AG04450 (cell line): ENCODE results near the gene CFDP1. TPM values are rescaled to one million over a fixed set of nuclear protein-coding genes. Genes with fewer than 3 reads are reported as not detected.
"Not testable (repeated sequence)": the region's sequence is repeated elsewhere in the genome, so short reads cannot be mapped to it uniquely, and the experiment has no call there.

ENCODE experiments used
- CTCF ChIA-PET: fragments of 300-600, 350-600 bp; formaldehyde crosslinking; extraction: SDS; loops from one replicate; lab custom pipeline; 2022; ENCODE audit warnings: antibody characterized with exemption, inconsistent platforms; lab: Charles Lee
- POLR2A ChIA-PET: fragments of 350-600 bp; formaldehyde crosslinking; extraction: SDS; loops from one replicate; lab custom pipeline; 2021; ENCODE audit warnings: antibody characterized with exemption, inconsistent platforms; lab: Yijun Ruan, JAX
- DNase-seq: peaks from one replicate; pipeline ENCODE4 v3.0.0-alpha.2; 2011; ENCODE audit warnings: low read depth, low spot score
- H3K27ac ChIP-seq: one replicate; pipeline ENCODE4 v1.5.1; 2012; ENCODE audit warnings: low read depth, low read length, control low read depth
- H3K27me3 ChIP-seq: one replicate; pipeline ENCODE4 v1.6.0; 2012; ENCODE audit warnings: low read length; ENCODE audit not compliant: control insufficient read depth, insufficient read depth
- H3K4me3 ChIP-seq: 2 replicates; pipeline ENCODE4 v1.5.1; 2011; ENCODE audit warnings: mild to moderate bottlenecking, low read depth, low read length, control low read depth
- H3K9me3 ChIP-seq: 2 replicates; pipeline ENCODE4 v1.5.1; 2012; ENCODE audit warnings: low read length; ENCODE audit not compliant: control insufficient read depth, insufficient read depth
- polyA plus RNA-seq: library from polyadenylated mRNA; depleted of rRNA; stranded (reverse); fragments of >200 nt; gene quantifications from 2 replicates; pipeline ENCODE4 v1.2.3, GENCODE V29; 2011
- TF ChIP-seq, protein P1 (sequence below): IDR thresholded peaks from 2 replicates; pipeline ENCODE4 v1.5.1; 2011; ENCODE audit warnings: low read depth, low read length, control low read depth, inconsistent platforms

CFDP1 gene
- polyA plus RNA-seq, 1 experiment = 81.6 TPM

DNA sequence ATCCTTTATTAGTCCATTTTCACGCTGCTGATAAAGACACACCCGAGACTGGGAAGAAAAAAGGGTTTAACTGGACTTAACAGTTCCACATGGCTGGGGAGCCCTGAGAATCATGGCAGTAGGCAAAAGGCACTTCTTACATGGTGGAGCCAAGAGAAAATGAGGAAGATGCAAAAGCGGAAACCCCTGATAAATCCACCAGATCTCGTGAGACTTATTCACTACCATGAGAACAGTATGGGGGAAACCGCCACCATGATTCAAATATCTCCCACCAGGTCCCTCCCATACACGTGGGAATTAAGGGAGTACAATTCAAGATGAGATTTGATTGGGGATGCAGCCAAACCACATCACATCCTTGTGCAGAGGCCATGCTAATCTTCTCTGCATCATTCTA lies 146.9 kb downstream of the CFDP1 start:
- ChIA-PET CTCF (no interaction called here), POLR2A (interaction anchor here (0.6 kb wide), 2 partner anchors 31 to 82 kb away, joined by 5 read pairs; no protein-coding TSS in a partner anchor)
- no peaks in the 10 kb centered on the region for H3K27me3 ChIP-seq
- no peak overlapping the region for H3K27ac ChIP-seq
- TF ChIP-seq, protein P1, sequence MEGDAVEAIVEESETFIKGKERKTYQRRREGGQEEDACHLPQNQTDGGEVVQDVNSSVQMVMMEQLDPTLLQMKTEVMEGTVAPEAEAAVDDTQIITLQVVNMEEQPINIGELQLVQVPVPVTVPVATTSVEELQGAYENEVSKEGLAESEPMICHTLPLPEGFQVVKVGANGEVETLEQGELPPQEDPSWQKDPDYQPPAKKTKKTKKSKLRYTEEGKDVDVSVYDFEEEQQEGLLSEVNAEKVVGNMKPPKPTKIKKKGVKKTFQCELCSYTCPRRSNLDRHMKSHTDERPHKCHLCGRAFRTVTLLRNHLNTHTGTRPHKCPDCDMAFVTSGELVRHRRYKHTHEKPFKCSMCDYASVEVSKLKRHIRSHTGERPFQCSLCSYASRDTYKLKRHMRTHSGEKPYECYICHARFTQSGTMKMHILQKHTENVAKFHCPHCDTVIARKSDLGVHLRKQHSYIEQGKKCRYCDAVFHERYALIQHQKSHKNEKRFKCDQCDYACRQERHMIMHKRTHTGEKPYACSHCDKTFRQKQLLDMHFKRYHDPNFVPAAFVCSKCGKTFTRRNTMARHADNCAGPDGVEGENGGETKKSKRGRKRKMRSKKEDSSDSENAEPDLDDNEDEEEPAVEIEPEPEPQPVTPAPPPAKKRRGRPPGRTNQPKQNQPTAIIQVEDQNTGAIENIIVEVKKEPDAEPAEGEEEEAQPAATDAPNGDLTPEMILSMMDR = no peak
- DNase-seq = no peak
- no peaks in the 10 kb centered on the region; the same call in 1 of the 2 replicates for H3K9me3 ChIP-seq
- no peak overlapping the region for H3K4me3 ChIP-seq

DNA sequence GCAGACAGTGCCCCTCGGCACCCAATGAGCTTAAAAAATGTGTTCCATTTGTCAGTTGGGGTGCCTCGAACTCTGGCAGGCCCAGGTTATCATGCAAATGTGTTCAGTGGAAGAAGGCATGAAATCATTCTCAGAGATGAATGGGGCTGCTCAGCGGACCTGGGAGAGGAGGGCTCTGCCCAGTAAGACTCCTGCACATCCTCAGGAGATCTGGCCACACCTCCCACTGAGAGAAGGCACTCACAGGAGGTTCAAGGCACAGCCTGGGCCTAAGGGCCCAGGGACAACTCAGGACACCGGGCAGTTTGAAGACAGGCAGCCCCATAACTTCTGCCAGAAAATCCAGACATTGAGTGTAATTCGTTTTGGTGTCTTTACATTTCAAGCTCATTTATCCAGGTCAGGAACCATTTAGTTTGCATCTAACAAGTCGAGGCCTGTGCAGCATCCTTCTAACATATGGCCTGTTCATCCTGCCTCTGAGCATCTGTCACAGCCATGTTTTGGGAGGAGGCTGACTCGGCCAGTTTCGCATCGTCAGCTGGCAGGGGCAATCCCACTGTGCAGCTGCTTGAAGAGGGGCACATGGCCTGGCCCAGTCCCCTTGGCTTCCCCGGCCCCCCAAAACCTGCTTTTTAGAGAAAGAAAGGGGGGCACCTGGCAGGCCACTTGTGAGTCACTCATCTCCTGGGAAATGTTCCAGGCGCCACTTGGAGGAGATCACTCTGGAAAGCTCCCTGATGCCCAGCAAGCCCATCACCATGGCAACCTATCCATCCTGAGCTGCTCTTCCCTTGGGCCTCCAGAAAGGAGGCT lies 150.6 kb downstream of the CFDP1 start:
- Histone ChIP-seq H3K4me3 (no peak overlapping the region), H3K27me3 (no peaks in the 10 kb centered on the region), H3K27ac (no peak overlapping the region), H3K9me3 (no peaks in the 10 kb centered on the region)
- CTCF ChIA-PET = no interaction called here
- POLR2A ChIA-PET = no interaction called here
- DNase-seq = no peak
- TF ChIP-seq, protein P1 = no peak

DNA sequence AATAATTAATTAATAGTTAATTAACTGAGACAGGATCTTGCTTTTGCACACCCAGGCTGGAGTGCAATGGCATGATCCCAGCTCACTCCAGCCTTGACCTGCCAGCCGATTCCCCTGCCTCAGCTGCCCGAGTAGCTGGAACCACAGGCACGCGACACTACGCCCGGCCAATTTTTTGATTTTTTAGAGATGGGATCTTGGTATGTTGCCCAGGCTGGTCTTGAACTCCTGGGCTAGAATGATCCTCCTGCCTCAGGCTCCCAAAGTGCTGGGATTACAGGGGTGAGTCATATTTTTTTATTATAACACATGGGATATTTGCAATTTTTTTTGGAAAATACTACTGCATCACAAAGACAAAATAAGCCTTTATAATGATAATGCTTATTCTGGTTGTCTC lies 151.5 kb downstream of the CFDP1 start:
- TF ChIP-seq, protein P1 = no peak
- Histone ChIP-seq H3K27me3 (no peaks in the 10 kb centered on the region), H3K9me3 (no peaks in the 10 kb centered on the region), H3K27ac (no peak overlapping the region), H3K4me3 (no peak overlapping the region)
- CTCF ChIA-PET = interaction anchor here (0.6 kb wide), 1 partner anchor 98 kb away, joined by 4 read pairs; no protein-coding TSS in a partner anchor
- POLR2A ChIA-PET = no interaction called here
- DNase-seq = no peak

DNA sequence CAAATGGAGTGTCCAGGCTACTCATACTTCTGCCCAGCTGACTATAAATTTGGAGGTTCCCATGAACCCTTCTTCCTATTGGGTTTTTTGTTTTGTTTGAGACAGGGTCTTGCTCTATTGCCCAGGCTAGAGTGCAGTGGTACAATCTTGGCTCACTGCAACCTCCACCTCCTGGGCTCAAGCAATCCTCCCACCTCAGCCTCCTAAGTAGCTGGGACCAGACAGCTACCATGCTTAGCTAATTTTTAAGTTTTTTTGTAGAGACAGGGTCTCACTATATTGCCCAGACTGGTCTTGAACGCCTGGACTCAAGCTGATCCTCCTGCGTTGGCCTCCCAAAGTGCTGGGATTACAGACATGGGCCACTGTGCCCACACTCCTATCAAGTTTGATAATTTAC lies 152.3 kb downstream of the CFDP1 start:
- H3K9me3 ChIP-seq, POLR2A ChIA-PET, H3K27me3 ChIP-seq, DNase-seq, H3K27ac ChIP-seq, H3K4me3 ChIP-seq: not testable (repeated sequence)
- CTCF ChIA-PET = interaction anchor here (0.5 kb wide), 2 partner anchors 20 to 82 kb away, joined by 3 to 5 read pairs; no protein-coding TSS in a partner anchor

DNA sequence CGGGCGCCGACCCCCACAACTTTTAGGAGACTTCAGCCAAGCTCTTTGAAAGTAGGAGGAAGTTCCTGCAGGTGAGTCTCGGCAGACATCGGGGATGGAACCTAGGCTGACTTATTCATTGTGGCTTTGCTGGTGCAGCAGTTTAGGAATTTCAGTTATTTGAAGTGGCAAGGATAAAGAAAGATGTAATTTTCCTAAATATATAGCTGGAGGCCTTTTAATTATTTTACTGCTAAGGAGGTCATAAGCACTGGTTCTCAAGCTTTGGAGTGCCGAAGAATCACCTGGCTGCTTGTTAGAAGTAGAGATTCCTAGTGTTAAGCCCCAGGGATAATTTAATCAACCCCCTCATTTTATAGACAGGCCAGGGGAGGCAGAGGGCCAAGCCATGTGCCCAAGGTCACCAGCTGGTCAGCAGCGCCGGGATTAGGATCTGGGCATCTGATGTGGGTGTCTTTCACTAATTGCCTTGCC lies 152.9 kb downstream of the CFDP1 start:
- CTCF ChIA-PET = interaction anchor here (0.5 kb wide), 3 partner anchors 20 to 237 kb away, joined by 3 to 5 read pairs (median 3); no protein-coding TSS in a partner anchor
- Histone ChIP-seq H3K27ac (no peak overlapping the region), H3K4me3 (no peak overlapping the region), H3K27me3 (no peaks in the 10 kb centered on the region), H3K9me3 (no peaks in the 10 kb centered on the region)
- TF ChIP-seq, protein P1 = no peak
- no peak for DNase-seq
- POLR2A ChIA-PET = no interaction called here
